ENCODE measurements around the gene CAMKMT. TPM values are rescaled to one million over a fixed set of nuclear protein-coding genes. Genes with fewer than 3 reads are reported as not detected.

The CAMKMT gene
- polyA plus RNA-seq, 2 donors: 5.2 to 5.6 TPM

GRCh38 chr2:44742057-44742456 is 380.3 kb downstream of the CAMKMT start:
- Histone ChIP-seq H3K4me3 (ENCODE audit: low read depth in 1 of 2, low read length in 2 of 2) (no peak overlapping the region), H3K27ac (ENCODE audit: low read depth in 2 of 2, low read length in 1 of 2) (no peak overlapping the region)
- 91 to 98% methylated on average over 3 of the region's 3 CpGs for WGBS, 2 donors

DNA sequence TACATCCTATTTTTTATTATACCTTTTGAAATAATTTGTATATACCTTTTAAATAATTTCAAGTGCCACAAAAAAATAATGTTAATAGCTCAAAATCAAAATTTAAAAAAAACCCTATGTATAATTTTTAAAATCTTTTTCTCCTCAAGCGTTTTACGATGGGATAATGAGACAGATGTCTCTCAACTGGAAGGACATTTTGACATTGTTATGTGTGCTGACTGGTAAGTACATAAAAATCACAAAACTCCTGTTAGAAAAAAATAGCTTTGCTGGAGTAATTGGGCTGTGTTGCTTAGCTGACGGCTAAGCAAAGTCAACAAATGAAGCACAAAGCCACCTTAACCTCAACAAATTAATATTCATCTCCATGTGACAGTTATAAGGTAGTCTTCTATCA is 381.7 kb downstream of the CAMKMT start:
- no peak overlapping the region for H3K27ac ChIP-seq (ENCODE audit: low read depth in 2 of 2, low read length in 1 of 2)
- 95 to 97% methylated on average over 3 of the region's 3 CpGs for WGBS, 2 donors
- no peaks in the 10 kb centered on the region for H3K27me3 ChIP-seq (ENCODE audit: control insufficient read depth in 1 of 2, insufficient read depth in 2 of 2, low read length in 2 of 2)
- no peak overlapping the region for H3K4me3 ChIP-seq (ENCODE audit: low read depth in 1 of 2, low read length in 2 of 2)
- no peaks in the 10 kb centered on the region for H3K36me3 ChIP-seq (ENCODE audit: control insufficient read depth in 2 of 2, insufficient read depth in 2 of 2, low read length in 1 of 2)
- no peaks in the 10 kb centered on the region for H3K4me1 ChIP-seq (ENCODE audit: control insufficient read depth in 2 of 2, insufficient read depth in 2 of 2, low read length in 1 of 2)
- no peaks in the 10 kb centered on the region for H3K9me3 ChIP-seq (ENCODE audit: control insufficient read depth in 2 of 2, insufficient read depth in 1 of 2, low read depth in 1 of 2, low read length in 1 of 2)

More at GRCh38 chr2:44742057-44742456, 380.3 kb downstream of the CAMKMT start:
- Histone ChIP-seq H3K27me3 (ENCODE audit: control insufficient read depth in 1 of 2, insufficient read depth in 2 of 2, low read length in 2 of 2) (no peaks in the 10 kb centered on the region), H3K9me3 (ENCODE audit: control insufficient read depth in 2 of 2, insufficient read depth in 1 of 2, low read depth in 1 of 2, low read length in 1 of 2) (peaks cover 0 to under 1% of the 10 kb centered on the region in 2 donors), H3K36me3 (ENCODE audit: control insufficient read depth in 2 of 2, insufficient read depth in 2 of 2, low read length in 1 of 2) (no peaks in the 10 kb centered on the region), H3K4me1 (ENCODE audit: control insufficient read depth in 2 of 2, insufficient read depth in 2 of 2, low read length in 1 of 2) (no peaks in the 10 kb centered on the region)

DNA sequence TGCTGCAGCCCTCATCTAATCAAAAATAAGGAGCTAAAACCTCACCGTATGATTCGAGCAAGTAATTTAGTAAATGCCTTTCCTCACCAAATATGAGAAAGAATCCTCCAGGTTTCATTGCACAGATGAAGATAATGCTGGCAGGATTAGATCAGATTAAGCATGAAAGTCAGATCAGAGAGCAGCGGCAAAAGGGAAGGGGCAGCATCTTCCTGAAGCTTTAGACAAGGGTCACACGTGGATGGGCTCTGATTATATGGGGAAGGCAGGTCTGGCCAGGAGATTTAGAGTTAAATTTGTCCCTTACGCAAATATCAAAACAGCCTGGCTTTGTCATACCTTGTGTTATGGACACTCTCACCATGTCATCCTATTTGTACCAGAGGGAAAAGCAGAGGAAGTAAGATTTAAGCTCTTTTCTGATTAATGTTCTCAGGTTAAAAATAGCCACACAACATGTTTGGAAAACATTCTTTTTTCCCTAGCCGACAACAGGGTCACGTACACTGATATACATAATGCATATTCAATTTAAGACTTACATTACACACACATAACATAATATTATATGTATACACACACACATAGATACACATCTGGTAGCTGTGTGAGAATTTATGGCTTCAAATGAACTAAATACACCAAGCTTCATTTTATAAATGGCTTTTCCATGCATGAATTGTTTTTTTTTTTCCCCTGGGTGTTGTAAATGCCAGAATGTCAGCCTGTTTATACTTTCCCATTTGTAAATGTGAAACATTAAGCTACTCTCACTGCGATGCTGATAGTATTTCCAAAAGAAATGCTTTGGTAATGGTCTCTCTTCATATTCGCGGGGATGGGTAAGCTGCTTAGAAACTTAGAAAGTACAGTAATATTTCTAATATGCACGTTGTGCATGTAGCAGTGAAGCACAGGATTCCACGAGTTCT is 383.5 kb downstream of the CAMKMT start:
- H3K4me1 ChIP-seq (ENCODE audit: control insufficient read depth in 2 of 2, insufficient read depth in 2 of 2, low read length in 1 of 2): no peaks in the 10 kb centered on the region
- H3K36me3 ChIP-seq (ENCODE audit: control insufficient read depth in 2 of 2, insufficient read depth in 2 of 2, low read length in 1 of 2): no peaks in the 10 kb centered on the region
- H3K9me3 ChIP-seq (ENCODE audit: control insufficient read depth in 2 of 2, insufficient read depth in 1 of 2, low read depth in 1 of 2, low read length in 1 of 2): no peaks in the 10 kb centered on the region
- no peak overlapping the region for H3K4me3 ChIP-seq (ENCODE audit: low read depth in 1 of 2, low read length in 2 of 2)
- H3K27ac ChIP-seq (ENCODE audit: low read depth in 2 of 2, low read length in 1 of 2): no peak overlapping the region
- H3K27me3 ChIP-seq (ENCODE audit: control insufficient read depth in 1 of 2, insufficient read depth in 2 of 2, low read length in 2 of 2): no peaks in the 10 kb centered on the region
- WGBS, 2 donors: 71 to 74% methylated on average over 12 of the region's 12 CpGs

DNA sequence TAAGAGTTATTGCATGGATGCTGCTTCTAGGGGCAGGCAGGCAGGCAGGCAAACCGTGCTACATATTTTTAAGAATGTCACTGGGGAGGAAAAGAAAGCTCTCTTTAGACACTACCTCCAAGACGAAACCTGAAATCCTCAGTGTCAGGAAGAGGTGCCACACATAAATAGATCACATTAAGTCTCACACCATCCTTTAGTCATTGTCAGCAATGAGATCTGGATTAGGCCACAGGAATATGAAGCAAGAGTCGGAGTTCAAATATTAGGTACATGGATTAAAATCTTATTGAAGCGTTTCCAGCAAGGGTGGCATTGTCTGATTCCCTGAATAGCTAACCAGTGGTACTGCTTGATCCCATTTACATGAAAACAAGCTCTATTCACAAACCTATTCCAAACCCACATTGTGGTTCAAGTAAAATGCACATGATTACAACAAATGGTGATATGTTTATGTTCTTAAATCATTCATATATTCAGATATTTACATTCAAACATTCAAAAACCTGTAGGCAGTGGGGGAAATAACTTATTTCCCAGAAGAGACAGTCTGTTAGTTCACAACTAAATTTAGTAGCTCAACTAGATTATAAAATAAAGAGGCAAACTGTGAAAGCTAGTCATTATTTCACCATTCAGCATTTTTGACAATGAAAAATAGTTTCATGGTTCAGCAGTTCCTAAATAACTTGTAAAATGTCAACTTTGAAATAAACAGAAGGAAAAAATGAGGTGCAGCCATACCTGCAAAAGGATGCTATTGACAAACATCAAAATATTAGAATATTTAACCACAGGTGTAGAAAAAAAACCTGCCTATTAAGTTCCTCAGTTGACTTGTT is 384.4 kb downstream of the CAMKMT start:
- H3K36me3 ChIP-seq (ENCODE audit: control insufficient read depth in 2 of 2, insufficient read depth in 2 of 2, low read length in 1 of 2): no peaks in the 10 kb centered on the region
- no peaks in the 10 kb centered on the region for H3K9me3 ChIP-seq (ENCODE audit: control insufficient read depth in 2 of 2, insufficient read depth in 1 of 2, low read depth in 1 of 2, low read length in 1 of 2)
- H3K27me3 ChIP-seq (ENCODE audit: control insufficient read depth in 1 of 2, insufficient read depth in 2 of 2, low read length in 2 of 2): no peaks in the 10 kb centered on the region
- WGBS, 2 donors: 74% methylated on average over 4 of the region's 4 CpGs
- no peaks in the 10 kb centered on the region for H3K4me1 ChIP-seq (ENCODE audit: control insufficient read depth in 2 of 2, insufficient read depth in 2 of 2, low read length in 1 of 2)
- H3K27ac ChIP-seq (ENCODE audit: low read depth in 2 of 2, low read length in 1 of 2): no peak overlapping the region
- no peak overlapping the region for H3K4me3 ChIP-seq (ENCODE audit: low read depth in 1 of 2, low read length in 2 of 2)

DNA sequence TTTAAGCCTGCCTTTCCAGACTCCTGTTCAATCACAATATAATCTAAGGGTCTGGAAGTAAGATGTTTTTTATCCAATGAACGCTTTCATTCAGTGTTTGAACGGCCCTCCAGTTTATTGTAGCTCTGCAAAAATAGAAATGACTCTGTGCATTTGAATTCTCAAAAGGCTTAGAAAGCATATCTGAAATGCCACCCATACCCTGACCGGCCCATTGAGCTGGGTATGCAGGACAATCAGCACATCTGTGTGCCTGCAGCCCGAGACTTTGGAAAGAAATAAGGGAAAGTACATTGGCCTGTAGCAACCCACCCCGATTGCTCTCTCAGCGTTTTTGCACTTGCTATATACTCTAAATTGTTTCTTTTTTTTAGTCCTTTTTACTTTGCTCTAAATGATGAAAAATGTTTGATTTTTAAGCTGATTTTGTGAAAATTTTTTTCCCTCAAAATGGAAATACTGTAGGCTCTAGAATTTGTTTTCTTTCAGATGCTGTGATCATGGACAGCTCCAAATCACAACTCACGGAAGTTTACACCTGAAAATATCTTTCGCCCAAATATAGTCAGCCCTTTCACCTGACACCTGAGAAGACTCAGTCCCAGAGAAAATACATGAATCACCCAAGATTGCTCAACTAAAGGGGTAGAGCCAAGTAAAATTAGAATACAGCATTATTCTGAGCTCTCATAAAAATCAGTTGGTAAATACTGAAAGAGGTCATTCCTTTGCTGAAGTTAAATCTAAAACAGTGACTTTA is 385.3 kb downstream of the CAMKMT start:
- Histone ChIP-seq H3K9me3 (ENCODE audit: control insufficient read depth in 2 of 2, insufficient read depth in 1 of 2, low read depth in 1 of 2, low read length in 1 of 2) (no peaks in the 10 kb centered on the region), H3K27ac (ENCODE audit: low read depth in 2 of 2, low read length in 1 of 2) (no peak overlapping the region), H3K4me1 (ENCODE audit: control insufficient read depth in 2 of 2, insufficient read depth in 2 of 2, low read length in 1 of 2) (no peaks in the 10 kb centered on the region), H3K27me3 (ENCODE audit: control insufficient read depth in 1 of 2, insufficient read depth in 2 of 2, low read length in 2 of 2) (no peaks in the 10 kb centered on the region), H3K36me3 (ENCODE audit: control insufficient read depth in 2 of 2, insufficient read depth in 2 of 2, low read length in 1 of 2) (no peaks in the 10 kb centered on the region), H3K4me3 (ENCODE audit: low read depth in 1 of 2, low read length in 2 of 2) (no peak overlapping the region)
- 82 to 90% methylated on average over 8 of the region's 8 CpGs for WGBS, 2 donors

DNA sequence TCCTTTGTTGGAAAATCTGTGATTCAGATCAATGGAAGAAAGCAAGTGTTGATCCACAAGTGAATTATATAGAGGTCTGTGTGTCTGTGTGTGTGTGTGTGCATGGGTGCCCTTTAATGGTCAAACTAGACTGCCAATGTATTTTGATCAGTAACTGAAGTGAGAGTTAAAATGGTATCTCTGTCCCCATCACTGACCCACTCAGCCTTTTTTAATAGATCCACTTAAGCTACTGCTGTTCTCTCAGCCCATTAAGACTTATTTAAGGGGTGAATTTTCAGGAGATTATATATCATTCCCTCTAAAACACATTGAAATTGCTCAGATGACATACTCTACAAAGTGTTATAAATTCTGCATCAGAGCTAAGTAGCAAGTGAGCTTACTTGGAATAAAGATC is 386.0 kb downstream of the CAMKMT start:
- Histone ChIP-seq H3K4me1 (ENCODE audit: control insufficient read depth in 2 of 2, insufficient read depth in 2 of 2, low read length in 1 of 2) (no peaks in the 10 kb centered on the region), H3K27ac (ENCODE audit: low read depth in 2 of 2, low read length in 1 of 2) (no peak overlapping the region), H3K9me3 (ENCODE audit: control insufficient read depth in 2 of 2, insufficient read depth in 1 of 2, low read depth in 1 of 2, low read length in 1 of 2) (no peaks in the 10 kb centered on the region), H3K4me3 (ENCODE audit: low read depth in 1 of 2, low read length in 2 of 2) (no peak overlapping the region), H3K36me3 (ENCODE audit: control insufficient read depth in 2 of 2, insufficient read depth in 2 of 2, low read length in 1 of 2) (no peaks in the 10 kb centered on the region), H3K27me3 (ENCODE audit: control insufficient read depth in 1 of 2, insufficient read depth in 2 of 2, low read length in 2 of 2) (no peaks in the 10 kb centered on the region)

GRCh38 chr2:44751754-44752479 is 390.2 kb downstream of the CAMKMT start:
- Histone ChIP-seq H3K27ac (ENCODE audit: low read depth in 2 of 2, low read length in 1 of 2) (no peak overlapping the region), H3K27me3 (ENCODE audit: control insufficient read depth in 1 of 2, insufficient read depth in 2 of 2, low read length in 2 of 2) (no peaks in the 10 kb centered on the region), H3K4me3 (ENCODE audit: low read depth in 1 of 2, low read length in 2 of 2) (no peak overlapping the region), H3K9me3 (ENCODE audit: control insufficient read depth in 2 of 2, insufficient read depth in 1 of 2, low read depth in 1 of 2, low read length in 1 of 2) (no peaks in the 10 kb centered on the region), H3K36me3 (ENCODE audit: control insufficient read depth in 2 of 2, insufficient read depth in 2 of 2, low read length in 1 of 2) (no peaks in the 10 kb centered on the region), H3K4me1 (ENCODE audit: control insufficient read depth in 2 of 2, insufficient read depth in 2 of 2, low read length in 1 of 2) (no peaks in the 10 kb centered on the region)
- WGBS, 2 donors: 88 to 89% methylated on average over 8 of the region's 8 CpGs

- Histone ChIP-seq H3K4me1 (ENCODE audit: control insufficient read depth in 2 of 2, insufficient read depth in 2 of 2, low read length in 1 of 2) (no peaks in the 10 kb centered on the region), H3K27ac (ENCODE audit: low read depth in 2 of 2, low read length in 1 of 2) (no peak overlapping the region), H3K36me3 (ENCODE audit: control insufficient read depth in 2 of 2, insufficient read depth in 2 of 2, low read length in 1 of 2) (no peaks in the 10 kb centered on the region), H3K9me3 (ENCODE audit: control insufficient read depth in 2 of 2, insufficient read depth in 1 of 2, low read depth in 1 of 2, low read length in 1 of 2) (no peaks in the 10 kb centered on the region), H3K4me3 (ENCODE audit: low read depth in 1 of 2, low read length in 2 of 2) (no peak overlapping the region), H3K27me3 (ENCODE audit: control insufficient read depth in 1 of 2, insufficient read depth in 2 of 2, low read length in 2 of 2) (no peaks in the 10 kb centered on the region)
- 97 to 98% methylated on average over 2 of the region's 2 CpGs for WGBS, 2 donors
Observed at GRCh38 chr2:44752761-44753160, 391.0 kb downstream of the CAMKMT start.

Measured in esophagus (tissue), 2 donors.